DOHH2 (cell line): ENCODE data around the gene C13orf42.

Experiments used
- H3F3A ChIP-seq: fragments of 200-600 bp; sonication (generic), shearing (Covaris generic); 2 replicates; pipeline ENCODE4 v1.6.0; 2016; ENCODE audit warnings: antibody characterized with exemption, mild to moderate bottlenecking; ENCODE audit not compliant: control insufficient read depth, insufficient read depth
- H3K27ac ChIP-seq: fragments of 200-600 bp; sonication (generic); 2 replicates; pipeline ENCODE4 v1.5.1; 2014; ENCODE audit warnings: low read depth, mild to moderate bottlenecking, low read length, moderate library complexity
- H3K27me3 ChIP-seq: fragments of 200-600 bp; sonication (generic); 2 replicates; pipeline ENCODE4 v1.6.1; 2014; ENCODE audit warnings: mild to moderate bottlenecking, low read length, mixed read lengths; ENCODE audit not compliant: control insufficient read depth
- H3K36me3 ChIP-seq: fragments of 200-600 bp; sonication (generic); 2 replicates; pipeline ENCODE4 v1.6.1; 2014; ENCODE audit warnings: mild to moderate bottlenecking, low read length, moderate library complexity, mixed read lengths; ENCODE audit not compliant: control insufficient read depth
- H3K4me1 ChIP-seq: fragments of 200-600 bp; sonication (generic); 2 replicates; pipeline ENCODE4 v1.6.1; 2014; ENCODE audit warnings: mild to moderate bottlenecking, low read length, mixed read lengths; ENCODE audit not compliant: control insufficient read depth
- H3K4me2 ChIP-seq: fragments of 200-600 bp; sonication (generic); 2 replicates; pipeline ENCODE4 v1.6.0; 2014; ENCODE audit warnings: mild to moderate bottlenecking, low read length, moderate library complexity
- H3K4me3 ChIP-seq: fragments of 200-600 bp; sonication (generic); 2 replicates; pipeline ENCODE4 v1.5.1; 2014; ENCODE audit warnings: mild to moderate bottlenecking, low read length, mixed read lengths
- H3K79me2 ChIP-seq: fragments of 200-600 bp; sonication (generic); 2 replicates; pipeline ENCODE4 v1.6.1; 2014; ENCODE audit warnings: mild to moderate bottlenecking, low read length, mixed read lengths; ENCODE audit not compliant: control insufficient read depth
- H3K9me2 ChIP-seq: fragments of 200-600 bp; sonication (generic); replicated peaks from 2 replicates; pipeline ENCODE4 v1.6.1; 2014; ENCODE audit warnings: mild to moderate bottlenecking, low read length, mixed read lengths; ENCODE audit not compliant: control insufficient read depth
- H3K9me3 ChIP-seq: fragments of 200-600 bp; sonication (generic); 2 replicates; pipeline ENCODE4 v1.6.1; 2014; ENCODE audit warnings: antibody characterized with exemption, low read length, mixed read lengths; ENCODE audit not compliant: control insufficient read depth, insufficient read depth
- H4K20me1 ChIP-seq: fragments of 200-600 bp; sonication (generic); 2 replicates; pipeline ENCODE4 v1.6.0; 2014; ENCODE audit warnings: low read depth, mild to moderate bottlenecking, antibody characterized with exemption, low read length, moderate library complexity; ENCODE audit not compliant: control insufficient read depth, insufficient read depth
- EZH2phosphoT487 ChIP-seq: fragments of 200-600 bp; sonication (generic); IDR thresholded peaks from 2 replicates; pipeline ENCODE4 v1.6.1; 2017; ENCODE audit warnings: borderline replicate concordance, mild to moderate bottlenecking, antibody characterized with exemption, low read length, moderate library complexity, mixed read lengths
- TF ChIP-seq, protein P1 (sequence below): fragments of 200-600 bp; sonication (generic); IDR thresholded peaks from one replicate; pipeline ENCODE4 v1.5.1; 2014; ENCODE audit warnings: antibody characterized with exemption, mild to moderate bottlenecking, low read depth, low read length; ENCODE audit not compliant: poor library complexity, severe bottlenecking

C13orf42 gene

DNA sequence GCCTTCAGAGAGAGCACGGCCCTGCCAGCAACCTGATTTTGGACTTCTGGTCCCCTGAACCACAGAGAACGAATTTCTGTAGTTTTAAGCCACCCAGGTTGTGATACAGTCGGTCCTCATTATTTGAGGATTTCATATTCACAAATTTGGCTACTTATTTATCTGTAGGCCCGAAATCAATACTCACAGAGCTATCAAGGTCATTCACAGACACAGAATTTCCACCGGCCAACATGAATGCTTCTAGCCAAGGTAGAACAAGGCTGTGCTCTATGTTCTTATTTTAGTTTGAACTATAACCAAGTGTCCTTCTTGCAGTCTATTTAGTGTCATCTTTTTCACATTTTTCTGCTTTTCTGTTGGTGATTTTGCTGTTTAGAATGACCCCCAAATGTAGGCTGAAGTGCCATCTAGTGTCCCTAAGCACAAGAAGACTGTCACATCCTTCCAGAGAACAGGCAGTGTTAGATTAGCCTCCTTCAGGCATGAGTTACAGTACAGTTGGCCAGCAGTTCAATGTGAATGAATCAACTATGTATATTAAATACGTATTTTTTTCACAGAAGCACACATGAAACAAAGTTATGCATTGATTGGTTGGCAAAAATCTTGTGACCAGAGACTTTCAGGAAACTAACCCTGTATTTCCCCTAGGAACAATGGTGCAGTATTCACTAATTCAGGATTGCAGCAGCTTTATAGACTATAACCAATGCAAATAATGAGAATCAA is 63.5 kb downstream of the C13orf42 start:
- no peaks in the 10 kb centered on the region for H3K4me1 ChIP-seq
- H3K36me3 ChIP-seq, result no peaks in the 10 kb centered on the region
- no peaks in the 10 kb centered on the region for H4K20me1 ChIP-seq
- H3K4me2 ChIP-seq, result no peak overlapping the region
- no peaks in the 10 kb centered on the region for H3K9me3 ChIP-seq
- no peaks in the 10 kb centered on the region for H3K9me2 ChIP-seq
- no peaks in the 10 kb centered on the region for H3K79me2 ChIP-seq
- no peaks in the 10 kb centered on the region for H3F3A ChIP-seq
- no peak overlapping the region for H3K4me3 ChIP-seq
- H3K27ac ChIP-seq, result no peak overlapping the region
- TF ChIP-seq EZH2phosphoT487, result no peak
- TF ChIP-seq, protein P1, sequence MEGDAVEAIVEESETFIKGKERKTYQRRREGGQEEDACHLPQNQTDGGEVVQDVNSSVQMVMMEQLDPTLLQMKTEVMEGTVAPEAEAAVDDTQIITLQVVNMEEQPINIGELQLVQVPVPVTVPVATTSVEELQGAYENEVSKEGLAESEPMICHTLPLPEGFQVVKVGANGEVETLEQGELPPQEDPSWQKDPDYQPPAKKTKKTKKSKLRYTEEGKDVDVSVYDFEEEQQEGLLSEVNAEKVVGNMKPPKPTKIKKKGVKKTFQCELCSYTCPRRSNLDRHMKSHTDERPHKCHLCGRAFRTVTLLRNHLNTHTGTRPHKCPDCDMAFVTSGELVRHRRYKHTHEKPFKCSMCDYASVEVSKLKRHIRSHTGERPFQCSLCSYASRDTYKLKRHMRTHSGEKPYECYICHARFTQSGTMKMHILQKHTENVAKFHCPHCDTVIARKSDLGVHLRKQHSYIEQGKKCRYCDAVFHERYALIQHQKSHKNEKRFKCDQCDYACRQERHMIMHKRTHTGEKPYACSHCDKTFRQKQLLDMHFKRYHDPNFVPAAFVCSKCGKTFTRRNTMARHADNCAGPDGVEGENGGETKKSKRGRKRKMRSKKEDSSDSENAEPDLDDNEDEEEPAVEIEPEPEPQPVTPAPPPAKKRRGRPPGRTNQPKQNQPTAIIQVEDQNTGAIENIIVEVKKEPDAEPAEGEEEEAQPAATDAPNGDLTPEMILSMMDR, result peak; percentile 13
- H3K27me3 ChIP-seq, result no peaks in the 10 kb centered on the region

DNA sequence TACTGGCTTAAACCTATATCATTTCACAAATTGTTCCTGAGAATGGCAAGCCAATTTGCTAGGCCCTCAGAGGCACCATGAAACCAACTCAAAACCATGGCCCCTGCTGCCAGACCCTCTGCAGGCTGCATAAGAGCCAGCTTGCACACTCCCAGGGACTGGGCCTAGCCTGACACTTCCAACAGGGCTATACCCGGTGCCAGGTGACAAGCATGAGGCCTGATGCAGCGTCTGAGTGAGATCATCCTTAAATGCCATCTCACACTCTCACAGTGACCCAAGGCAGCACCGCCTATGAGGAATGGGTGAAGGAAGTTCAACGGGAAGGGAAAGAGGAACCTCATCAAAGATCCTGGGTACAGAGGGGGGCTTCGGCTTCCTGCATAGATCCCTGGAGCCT is 65.6 kb downstream of the C13orf42 start:
- H3F3A ChIP-seq, result no peaks in the 10 kb centered on the region
- H3K27ac ChIP-seq, result no peak overlapping the region
- no peak overlapping the region for H3K4me2 ChIP-seq
- no peaks in the 10 kb centered on the region for H3K36me3 ChIP-seq
- no peaks in the 10 kb centered on the region for H4K20me1 ChIP-seq
- H3K9me3 ChIP-seq, result no peaks in the 10 kb centered on the region
- no peaks in the 10 kb centered on the region for H3K79me2 ChIP-seq
- H3K9me2 ChIP-seq, result no peaks in the 10 kb centered on the region
- TF ChIP-seq, protein P1, result no peak
- TF ChIP-seq EZH2phosphoT487, result no peak
- H3K4me3 ChIP-seq, result no peak overlapping the region
- no peaks in the 10 kb centered on the region for H3K27me3 ChIP-seq
- no peaks in the 10 kb centered on the region for H3K4me1 ChIP-seq

DNA sequence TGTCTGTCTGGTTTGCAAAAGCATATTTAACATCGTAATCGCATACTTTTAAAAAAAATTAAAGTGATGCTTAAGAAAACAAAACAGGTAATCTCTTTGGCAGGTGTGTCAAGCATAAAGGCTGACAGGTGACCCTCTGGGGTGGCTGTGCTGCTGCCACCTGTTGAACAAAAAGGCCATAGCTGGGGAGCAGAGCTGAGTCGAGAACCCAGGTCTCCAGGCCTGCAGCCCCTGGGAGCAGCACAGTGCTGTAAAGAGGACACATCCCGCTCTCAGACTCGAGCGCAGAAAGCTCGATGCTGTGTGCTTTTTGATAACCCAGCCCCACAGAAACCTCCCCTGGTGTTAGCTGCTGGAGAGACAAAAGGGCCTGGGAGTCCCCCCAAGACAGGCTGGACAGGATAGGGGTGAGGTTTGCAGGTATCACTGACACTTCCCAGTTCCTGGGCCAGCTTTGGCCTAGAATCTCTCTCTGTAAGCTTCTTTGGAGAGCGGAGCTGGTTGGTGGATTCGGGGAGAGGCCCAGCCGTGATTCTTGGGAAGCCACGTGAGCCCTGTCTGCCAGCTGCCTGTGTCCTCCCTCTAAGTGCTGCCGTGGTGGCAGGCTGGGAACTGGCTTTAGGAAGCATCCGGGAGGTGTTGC is 66.9 kb downstream of the C13orf42 start:
- no peak for TF ChIP-seq EZH2phosphoT487
- TF ChIP-seq, protein P1, result no peak
- Histone ChIP-seq H3F3A (no peaks in the 10 kb centered on the region), H3K36me3 (no peaks in the 10 kb centered on the region), H3K4me1 (no peaks in the 10 kb centered on the region), H3K27ac (no peak overlapping the region), H4K20me1 (no peaks in the 10 kb centered on the region), H3K27me3 (peaks cover 6% of the 10 kb centered on the region; the same call in 1 of the 2 replicates), H3K9me2 (no peaks in the 10 kb centered on the region), H3K9me3 (no peaks in the 10 kb centered on the region), H3K79me2 (no peaks in the 10 kb centered on the region), H3K4me3 (no peak overlapping the region), H3K4me2 (no peak overlapping the region)
